ENCODE data around the gene CFAP46.

CFAP46 gene

DNA sequence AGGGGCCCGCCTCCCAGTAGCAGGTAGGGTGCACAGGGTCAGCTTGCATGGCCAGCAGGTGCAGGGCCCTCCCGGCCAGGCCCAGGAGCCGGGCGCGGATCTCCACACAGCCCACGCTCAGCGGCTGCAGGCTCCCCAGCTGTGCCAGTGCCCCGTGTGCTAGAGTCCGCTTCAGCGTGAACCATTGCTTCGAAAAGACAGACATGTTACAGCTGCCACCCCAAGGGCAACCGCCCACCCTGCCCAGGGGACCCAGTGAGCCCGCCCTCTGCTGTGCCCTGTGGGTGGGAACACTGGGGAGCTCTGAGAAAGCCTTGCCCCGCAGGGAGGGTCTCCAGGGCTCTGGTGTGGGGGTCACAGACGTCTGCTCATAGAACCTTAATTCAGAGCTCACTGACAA lies 92.1 kb downstream of the CFAP46 start:
- CTCF ChIA-PET = no interaction called here
- TF ChIP-seq HDGF (IDR thresholded peaks at IDR 0.05; ENCODE audit: borderline replicate concordance) = no peak
- TF ChIP-seq SUZ12 (IDR thresholded peaks at IDR 0.05) = no peak
- TF ChIP-seq FOXA1 (IDR thresholded peaks at IDR 0.05) = no peak
- TF ChIP-seq LEF1 (IDR thresholded peaks at IDR 0.05; ENCODE audit: borderline replicate concordance) = no peak
- no peak for TF ChIP-seq TARDBP (IDR thresholded peaks at IDR 0.05)
- TF ChIP-seq FOXK2 (IDR thresholded peaks at IDR 0.05) = no peak
- no peak for TF ChIP-seq FOXM1 (IDR thresholded peaks at IDR 0.05; ENCODE audit: borderline replicate concordance)
- no peak for TF ChIP-seq ZNF384 (IDR thresholded peaks at IDR 0.05)
- TF ChIP-seq L3MBTL2 (conservative IDR thresholded peaks at IDR 0.05) = no peak
- no peak for TF ChIP-seq ARNT (IDR thresholded peaks at IDR 0.05)
- TF ChIP-seq, protein P1, sequence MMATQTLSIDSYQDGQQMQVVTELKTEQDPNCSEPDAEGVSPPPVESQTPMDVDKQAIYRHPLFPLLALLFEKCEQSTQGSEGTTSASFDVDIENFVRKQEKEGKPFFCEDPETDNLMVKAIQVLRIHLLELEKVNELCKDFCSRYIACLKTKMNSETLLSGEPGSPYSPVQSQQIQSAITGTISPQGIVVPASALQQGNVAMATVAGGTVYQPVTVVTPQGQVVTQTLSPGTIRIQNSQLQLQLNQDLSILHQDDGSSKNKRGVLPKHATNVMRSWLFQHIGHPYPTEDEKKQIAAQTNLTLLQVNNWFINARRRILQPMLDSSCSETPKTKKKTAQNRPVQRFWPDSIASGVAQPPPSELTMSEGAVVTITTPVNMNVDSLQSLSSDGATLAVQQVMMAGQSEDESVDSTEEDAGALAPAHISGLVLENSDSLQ (IDR thresholded peaks at IDR 0.05) = no peak
- TF ChIP-seq NFRKB (IDR thresholded peaks at IDR 0.05) = no peak
- no peak for TF ChIP-seq ELF4 (IDR thresholded peaks at IDR 0.05)
- TF ChIP-seq CTBP1 (IDR thresholded peaks at IDR 0.05; ENCODE audit: borderline replicate concordance) = no peak
- no peak for TF ChIP-seq SP1 (IDR thresholded peaks at IDR 0.05)
- no peak for TF ChIP-seq BHLHE40 (IDR thresholded peaks at IDR 0.05; ENCODE audit: borderline replicate concordance)
- DNase-seq (ENCODE audit: extremely low spot score) = no peak
- POLR2A ChIA-PET = no interaction called here

DNA sequence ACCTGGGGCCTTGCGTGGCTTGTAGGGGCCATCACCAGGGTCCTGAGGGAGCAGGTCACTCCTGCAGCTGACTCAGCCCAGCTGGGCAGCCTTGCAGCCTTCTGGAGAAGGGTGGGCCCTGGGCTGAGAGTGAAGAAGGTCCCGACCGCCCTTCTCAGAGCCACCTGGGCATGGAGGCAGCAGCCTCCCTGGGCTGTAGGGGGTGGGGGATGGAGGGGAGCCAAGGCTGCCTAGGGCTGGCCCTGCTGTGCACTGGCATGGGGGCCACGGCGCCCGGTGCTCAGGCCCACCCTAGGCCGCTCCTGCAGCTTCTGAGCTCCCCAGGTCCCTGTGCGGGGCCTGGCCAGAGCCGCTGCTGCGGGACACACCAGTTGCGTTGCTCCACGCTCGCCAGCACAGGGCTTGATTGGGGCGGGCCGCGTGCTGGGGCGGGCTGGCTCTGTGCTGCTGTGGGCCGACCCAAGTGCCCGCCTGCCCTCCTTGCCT lies 92.8 kb downstream of the CFAP46 start:
- no peak for DNase-seq (ENCODE audit: extremely low spot score)
- CTCF ChIA-PET = no interaction called here
- no peak for TF ChIP-seq L3MBTL2 (conservative IDR thresholded peaks at IDR 0.05)
- no peak for TF ChIP-seq NFRKB (IDR thresholded peaks at IDR 0.05)
- TF ChIP-seq ARNT (IDR thresholded peaks at IDR 0.05) = no peak
- TF ChIP-seq CTBP1 (IDR thresholded peaks at IDR 0.05; ENCODE audit: borderline replicate concordance) = no peak
- no peak for TF ChIP-seq TARDBP (IDR thresholded peaks at IDR 0.05)
- TF ChIP-seq FOXM1 (IDR thresholded peaks at IDR 0.05; ENCODE audit: borderline replicate concordance) = no peak
- TF ChIP-seq FOXA1 (IDR thresholded peaks at IDR 0.05) = no peak
- TF ChIP-seq BHLHE40 (IDR thresholded peaks at IDR 0.05; ENCODE audit: borderline replicate concordance) = no peak
- TF ChIP-seq SP1 (IDR thresholded peaks at IDR 0.05) = no peak
- POLR2A ChIA-PET = no interaction called here

DNA sequence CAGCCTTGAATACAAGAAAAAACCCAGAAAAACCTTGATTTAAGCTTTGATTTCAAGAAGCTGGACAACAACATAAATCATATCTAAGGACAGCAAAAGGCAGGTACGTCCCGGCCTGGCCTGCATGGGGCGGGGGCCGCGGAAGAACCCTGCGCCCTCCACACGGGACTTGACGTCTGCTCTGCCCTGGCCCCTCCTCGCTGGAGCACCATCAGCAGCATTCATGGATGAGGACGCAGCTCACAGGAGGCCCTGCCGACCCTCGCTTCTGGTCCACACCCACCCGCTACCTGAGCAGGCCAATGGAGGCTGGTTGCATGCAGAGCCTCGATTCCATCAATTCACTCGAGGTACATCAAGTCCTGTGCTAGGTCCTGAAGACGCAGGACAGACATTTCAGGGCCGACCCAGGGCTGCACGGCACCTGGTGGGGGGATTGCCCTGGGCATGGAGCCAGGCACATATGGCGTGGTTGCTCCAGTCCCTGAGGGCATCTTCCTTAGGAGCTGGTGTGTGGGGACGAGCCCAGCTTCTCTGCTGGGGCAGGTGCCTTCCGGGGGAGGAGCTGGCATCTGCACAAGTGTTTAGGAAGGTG lies 93.3 kb downstream of the CFAP46 start:
- no peak for DNase-seq (ENCODE audit: extremely low spot score)
- CTCF ChIA-PET = no interaction called here

DNA sequence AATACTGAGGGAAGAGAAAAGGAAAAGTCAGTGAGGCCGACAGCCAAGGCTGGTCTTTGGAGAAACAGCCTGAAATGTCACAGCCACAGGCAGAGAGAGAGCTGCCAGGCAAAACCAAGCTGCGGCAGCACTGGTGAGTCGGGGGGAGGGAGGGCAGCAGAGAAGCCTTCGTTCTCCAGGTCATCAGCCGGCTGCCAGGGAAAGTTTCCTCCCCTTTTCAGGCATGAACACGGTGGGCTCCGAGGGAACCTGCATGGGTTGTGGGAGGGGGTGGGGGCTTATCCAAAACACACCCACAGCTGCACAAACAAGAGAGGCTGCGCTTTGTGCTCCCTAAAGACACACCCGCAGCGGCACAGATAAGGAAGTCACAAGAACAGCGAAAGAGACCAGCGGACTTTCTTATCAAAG lies 94.1 kb downstream of the CFAP46 start:
- POLR2A ChIA-PET = no interaction called here
- no peak for DNase-seq (ENCODE audit: extremely low spot score)
- TF ChIP-seq FOXK2 (IDR thresholded peaks at IDR 0.05) (no peak), L3MBTL2 (conservative IDR thresholded peaks at IDR 0.05) (no peak), LEF1 (IDR thresholded peaks at IDR 0.05; ENCODE audit: borderline replicate concordance) (no peak), NFRKB (IDR thresholded peaks at IDR 0.05) (no peak), HDGF (IDR thresholded peaks at IDR 0.05; ENCODE audit: borderline replicate concordance) (no peak), ELF4 (IDR thresholded peaks at IDR 0.05) (no peak), TARDBP (IDR thresholded peaks at IDR 0.05) (no peak), FOXA1 (IDR thresholded peaks at IDR 0.05) (no peak)
- CTCF ChIA-PET = no interaction called here

More for the DNA sequence above, 93.3 kb downstream of the CFAP46 start:
- POLR2A ChIA-PET = no interaction called here
- no peak for TF ChIP-seq FOXK2 (IDR thresholded peaks at IDR 0.05)
- TF ChIP-seq ZNF384 (IDR thresholded peaks at IDR 0.05) = no peak
- no peak for TF ChIP-seq BHLHE40 (IDR thresholded peaks at IDR 0.05; ENCODE audit: borderline replicate concordance)
- TF ChIP-seq CTBP1 (IDR thresholded peaks at IDR 0.05; ENCODE audit: borderline replicate concordance) = no peak
- TF ChIP-seq, protein P1 (IDR thresholded peaks at IDR 0.05) = no peak
- no peak for TF ChIP-seq FOXM1 (IDR thresholded peaks at IDR 0.05; ENCODE audit: borderline replicate concordance)
- TF ChIP-seq ELF4 (IDR thresholded peaks at IDR 0.05) = no peak
- TF ChIP-seq L3MBTL2 (conservative IDR thresholded peaks at IDR 0.05) = no peak
- no peak for TF ChIP-seq ARNT (IDR thresholded peaks at IDR 0.05)
- no peak for TF ChIP-seq NFRKB (IDR thresholded peaks at IDR 0.05)
- TF ChIP-seq LEF1 (IDR thresholded peaks at IDR 0.05; ENCODE audit: borderline replicate concordance) = no peak
- no peak for TF ChIP-seq FOXA1 (IDR thresholded peaks at IDR 0.05)

DNA sequence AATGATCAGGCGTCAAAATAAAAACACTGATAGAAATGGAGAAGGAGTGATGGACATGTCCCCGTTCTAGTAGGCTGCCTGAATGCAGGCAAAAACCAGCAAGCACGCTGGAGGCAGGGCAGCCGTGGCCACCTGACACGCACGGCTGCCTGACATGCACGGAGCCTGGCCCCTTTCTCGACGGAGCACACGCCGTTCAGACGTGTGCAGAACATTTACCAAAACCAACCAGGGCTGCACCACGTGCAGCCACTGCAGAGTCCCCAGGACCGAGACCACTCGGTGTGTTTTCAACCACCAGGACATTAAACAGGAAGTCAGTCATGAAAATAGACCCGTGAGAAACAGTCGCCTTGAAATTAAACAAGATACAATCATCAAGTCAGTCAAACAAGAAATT lies 94.5 kb downstream of the CFAP46 start:
- ChIA-PET CTCF (no interaction called here), POLR2A (no interaction called here)
- TF ChIP-seq TARDBP (IDR thresholded peaks at IDR 0.05) (no peak), NFRKB (IDR thresholded peaks at IDR 0.05) (no peak), ARNT (IDR thresholded peaks at IDR 0.05) (no peak), SP1 (IDR thresholded peaks at IDR 0.05) (no peak), LEF1 (IDR thresholded peaks at IDR 0.05; ENCODE audit: borderline replicate concordance) (no peak), SUZ12 (IDR thresholded peaks at IDR 0.05) (no peak), L3MBTL2 (conservative IDR thresholded peaks at IDR 0.05) (no peak), ELF4 (IDR thresholded peaks at IDR 0.05) (no peak), HDGF (IDR thresholded peaks at IDR 0.05; ENCODE audit: borderline replicate concordance) (no peak), BHLHE40 (IDR thresholded peaks at IDR 0.05; ENCODE audit: borderline replicate concordance) (no peak), ZNF384 (IDR thresholded peaks at IDR 0.05) (no peak), CTBP1 (IDR thresholded peaks at IDR 0.05; ENCODE audit: borderline replicate concordance) (no peak), FOXK2 (IDR thresholded peaks at IDR 0.05) (no peak), FOXM1 (IDR thresholded peaks at IDR 0.05; ENCODE audit: borderline replicate concordance) (no peak)
- TF ChIP-seq, protein P1 (IDR thresholded peaks at IDR 0.05) = no peak
- DNase-seq (ENCODE audit: extremely low spot score) = no peak

DNA sequence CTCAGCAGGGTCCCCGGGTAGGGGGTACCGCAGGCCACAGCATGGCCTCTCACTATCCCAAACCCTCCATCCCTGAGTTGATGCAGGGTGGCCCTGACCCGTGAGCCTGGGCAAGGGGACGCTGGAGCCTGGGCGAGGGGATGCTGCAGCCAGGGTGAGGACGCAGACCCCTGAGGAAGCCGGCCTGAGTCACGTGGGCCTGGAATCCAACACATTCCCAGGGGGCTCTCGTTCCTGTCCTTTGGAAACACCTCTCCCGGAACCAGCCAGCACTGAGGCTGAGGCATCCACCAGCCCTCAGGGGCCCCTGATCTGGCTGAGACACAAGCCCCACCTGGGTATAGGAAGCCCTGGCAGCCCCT lies 95.0 kb downstream of the CFAP46 start:
- ChIA-PET POLR2A (no interaction called here), CTCF (no interaction called here)
- TF ChIP-seq L3MBTL2 (conservative IDR thresholded peaks at IDR 0.05) = no peak
- TF ChIP-seq ELF4 (IDR thresholded peaks at IDR 0.05) = no peak
- TF ChIP-seq FOXM1 (IDR thresholded peaks at IDR 0.05; ENCODE audit: borderline replicate concordance) = no peak
- no peak for TF ChIP-seq NFRKB (IDR thresholded peaks at IDR 0.05)
- TF ChIP-seq BHLHE40 (IDR thresholded peaks at IDR 0.05; ENCODE audit: borderline replicate concordance) = no peak
- TF ChIP-seq ARNT (IDR thresholded peaks at IDR 0.05) = no peak
- no peak for TF ChIP-seq FOXA1 (IDR thresholded peaks at IDR 0.05)
- TF ChIP-seq SUZ12 (IDR thresholded peaks at IDR 0.05) = no peak
- no peak for TF ChIP-seq TARDBP (IDR thresholded peaks at IDR 0.05)
- TF ChIP-seq FOXK2 (IDR thresholded peaks at IDR 0.05) = no peak
- no peak for DNase-seq (ENCODE audit: extremely low spot score)
